ENCODE data around the gene KCNK1. TPM values are rescaled to one million over a fixed set of nuclear protein-coding genes. Genes with fewer than 3 reads are reported as not detected.
A peak's percentile ranks its signal among the peaks of the same experiment; 100 is the strongest.

Gene KCNK1
- total RNA-seq, 4 donors from 2014 or later: 1.2 to 2.8 (median 1.7) TPM

DNA sequence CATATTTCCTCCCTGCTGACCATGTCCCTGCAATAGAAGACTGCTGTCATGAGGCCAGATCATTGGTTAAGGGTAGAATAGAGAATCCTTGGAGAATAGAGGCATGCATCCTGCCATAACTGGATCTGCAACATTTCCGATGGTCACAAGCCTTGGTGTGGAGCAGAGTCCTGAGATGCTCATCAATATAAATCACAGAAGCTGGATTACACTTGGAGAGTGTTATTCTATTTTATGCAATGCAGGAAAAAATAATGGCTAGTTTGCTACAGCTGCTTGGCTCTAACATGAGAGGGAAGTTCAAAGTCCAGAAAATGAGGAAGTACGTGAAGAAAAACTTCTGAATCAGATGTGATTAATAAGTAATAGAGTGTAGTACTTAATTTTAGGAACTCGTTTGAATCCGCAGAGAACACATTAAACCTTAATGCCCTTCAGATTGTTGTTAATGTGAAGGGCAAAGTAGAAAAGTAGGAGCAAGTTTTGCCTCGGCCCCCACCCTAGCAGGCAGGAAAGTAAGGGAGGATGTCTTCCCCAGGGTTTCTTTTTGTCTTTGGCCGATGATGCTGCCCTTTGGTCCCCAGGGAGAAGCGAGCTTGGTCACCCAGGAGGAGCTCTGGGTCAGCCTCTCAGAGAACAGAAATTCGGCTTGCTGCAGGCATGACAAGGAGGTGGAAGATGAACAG, 59.5 kb downstream of the KCNK1 start:
- TF ChIP-seq, protein P1, sequence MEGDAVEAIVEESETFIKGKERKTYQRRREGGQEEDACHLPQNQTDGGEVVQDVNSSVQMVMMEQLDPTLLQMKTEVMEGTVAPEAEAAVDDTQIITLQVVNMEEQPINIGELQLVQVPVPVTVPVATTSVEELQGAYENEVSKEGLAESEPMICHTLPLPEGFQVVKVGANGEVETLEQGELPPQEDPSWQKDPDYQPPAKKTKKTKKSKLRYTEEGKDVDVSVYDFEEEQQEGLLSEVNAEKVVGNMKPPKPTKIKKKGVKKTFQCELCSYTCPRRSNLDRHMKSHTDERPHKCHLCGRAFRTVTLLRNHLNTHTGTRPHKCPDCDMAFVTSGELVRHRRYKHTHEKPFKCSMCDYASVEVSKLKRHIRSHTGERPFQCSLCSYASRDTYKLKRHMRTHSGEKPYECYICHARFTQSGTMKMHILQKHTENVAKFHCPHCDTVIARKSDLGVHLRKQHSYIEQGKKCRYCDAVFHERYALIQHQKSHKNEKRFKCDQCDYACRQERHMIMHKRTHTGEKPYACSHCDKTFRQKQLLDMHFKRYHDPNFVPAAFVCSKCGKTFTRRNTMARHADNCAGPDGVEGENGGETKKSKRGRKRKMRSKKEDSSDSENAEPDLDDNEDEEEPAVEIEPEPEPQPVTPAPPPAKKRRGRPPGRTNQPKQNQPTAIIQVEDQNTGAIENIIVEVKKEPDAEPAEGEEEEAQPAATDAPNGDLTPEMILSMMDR (IDR thresholded peaks at IDR 0.05): no peak
- Histone ChIP-seq H3K4me3 (no peak overlapping the region), H3K4me1 (peaks cover 0 to 2% (median 0%) of the 10 kb centered on the region in 4 donors), H3K9me3 (no peaks in the 10 kb centered on the region), H3K36me3 (no peaks in the 10 kb centered on the region), H3K27me3 (no peaks in the 10 kb centered on the region), H3K27ac (replicated peaks in 1 of 4) (no peak overlapping the region)
- peak; percentile 66 for DNase-seq (ENCODE audit: extremely low spot score)
- intact Hi-C loops (cut with DNase I): no loop called here
- 67% methylated on average over 8 of the region's 8 CpGs for WGBS

DNA sequence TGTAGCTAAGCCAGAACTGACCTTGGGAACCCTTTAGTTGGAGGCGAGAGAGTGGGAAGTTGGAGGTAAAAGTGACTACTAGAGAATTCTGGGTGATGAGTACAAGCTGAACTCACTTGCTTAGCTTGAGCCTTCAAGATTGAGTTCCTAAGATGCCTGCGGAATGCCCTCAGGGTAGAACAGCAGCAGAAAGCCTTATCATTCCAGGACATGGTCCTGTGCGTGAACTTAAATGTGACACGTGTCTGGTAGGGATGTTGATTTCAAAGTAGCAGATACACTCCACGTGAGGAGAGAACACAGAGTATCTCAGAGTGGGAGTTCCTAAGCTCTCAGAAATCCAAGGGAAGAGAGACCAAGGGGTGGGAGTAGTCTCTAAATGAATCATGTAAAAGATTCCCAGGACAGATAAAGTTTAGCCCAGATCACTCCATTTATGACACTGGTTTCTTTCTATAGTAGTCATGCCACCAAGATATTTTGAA, 60.1 kb downstream of the KCNK1 start:
- intact Hi-C loops (cut with DNase I): no loop called here
- peaks cover 0 to 2% (median 0%) of the 10 kb centered on the region in 4 donors for H3K4me1 ChIP-seq
- no peak for TF ChIP-seq POLR2A (IDR thresholded peaks at IDR 0.05; ENCODE audit: low read depth)
- TF ChIP-seq POLR2AphosphoS5 (IDR thresholded peaks at IDR 0.05): no peak
- TF ChIP-seq, protein P1 (IDR thresholded peaks at IDR 0.05): no peak
- TF ChIP-seq EP300 (IDR thresholded peaks at IDR 0.05): no peak

DNA sequence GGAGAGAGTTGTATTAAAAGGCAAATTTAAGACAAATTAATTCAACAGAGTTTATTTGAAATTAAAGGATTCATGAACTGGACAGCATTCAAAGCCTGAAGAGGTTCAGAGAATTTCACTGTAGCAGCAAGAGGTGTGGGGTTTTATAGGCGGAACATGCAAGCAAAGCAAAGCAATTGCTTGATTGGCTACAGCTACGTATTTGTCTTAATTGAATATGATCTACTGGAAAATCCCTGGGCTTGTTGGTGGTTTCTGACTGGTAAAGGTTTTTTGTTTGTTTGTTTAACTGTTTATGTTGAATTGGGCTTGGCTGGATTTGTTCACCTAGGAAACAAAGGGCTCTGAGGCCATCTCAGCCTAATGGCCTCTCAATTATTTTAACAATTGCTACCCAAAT, 61.5 kb downstream of the KCNK1 start:
- Histone ChIP-seq H3K4me3 (no peak overlapping the region), H3K36me3 (no peaks in the 10 kb centered on the region), H3K27me3 (no peaks in the 10 kb centered on the region), H3K9me3 (no peaks in the 10 kb centered on the region), H3K27ac (replicated peaks in 1 of 4) (no peak overlapping the region), H3K4me1 (peaks cover 0 to 2% (median 0%) of the 10 kb centered on the region in 4 donors)
- DNase-seq (ENCODE audit: extremely low spot score): no peak
- no peak for TF ChIP-seq POLR2A (IDR thresholded peaks at IDR 0.05; ENCODE audit: low read depth)
- TF ChIP-seq POLR2AphosphoS5 (IDR thresholded peaks at IDR 0.05): no peak
- intact Hi-C loops (cut with DNase I): no loop called here
- 98% methylated on average over 2 of the region's 2 CpGs for WGBS

More for the DNA sequence above, 60.1 kb downstream of the KCNK1 start:
- Histone ChIP-seq H3K27me3 (no peaks in the 10 kb centered on the region), H3K36me3 (no peaks in the 10 kb centered on the region), H3K9me3 (no peaks in the 10 kb centered on the region), H3K4me3 (no peak overlapping the region), H3K27ac (replicated peaks in 1 of 4) (no peak overlapping the region)
- DNase-seq (ENCODE audit: extremely low spot score): peak; percentile 55
- 68% methylated on average over 5 of the region's 5 CpGs for WGBS

DNA sequence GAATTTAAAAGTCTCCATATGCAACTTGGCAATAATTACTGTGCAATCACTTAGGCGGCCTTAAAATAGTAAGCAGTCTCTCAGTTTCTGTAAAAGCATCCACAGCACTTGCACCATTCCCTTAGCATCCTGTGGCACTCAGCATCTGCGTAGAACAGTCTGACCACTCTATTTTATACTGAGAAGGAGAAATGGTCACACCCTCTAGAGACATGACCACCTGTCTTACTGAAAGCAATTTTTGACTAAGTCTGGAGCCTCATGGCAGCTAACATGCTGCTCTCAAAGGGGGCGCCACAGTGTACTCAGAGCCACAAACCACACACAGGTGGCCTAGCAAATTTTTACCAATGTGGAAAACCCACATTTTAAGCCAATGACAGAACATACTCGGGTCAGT, 62.0 kb downstream of the KCNK1 start:
- Histone ChIP-seq H3K4me1 (peaks cover 0 to 2% (median 0%) of the 10 kb centered on the region in 4 donors), H3K4me3 (no peak overlapping the region), H3K27me3 (no peaks in the 10 kb centered on the region), H3K27ac (replicated peaks in 1 of 4) (no peak overlapping the region), H3K36me3 (no peaks in the 10 kb centered on the region), H3K9me3 (no peaks in the 10 kb centered on the region)
- DNase-seq (ENCODE audit: extremely low spot score): peak; percentile 62
- 92% methylated on average over 4 of the region's 4 CpGs for WGBS
- intact Hi-C loops (cut with DNase I): no loop called here
- TF ChIP-seq POLR2A (IDR thresholded peaks at IDR 0.05; ENCODE audit: low read depth) (no peak), POLR2AphosphoS5 (IDR thresholded peaks at IDR 0.05) (no peak), EP300 (IDR thresholded peaks at IDR 0.05) (no peak)
- TF ChIP-seq, protein P1 (IDR thresholded peaks at IDR 0.05): no peak

DNA sequence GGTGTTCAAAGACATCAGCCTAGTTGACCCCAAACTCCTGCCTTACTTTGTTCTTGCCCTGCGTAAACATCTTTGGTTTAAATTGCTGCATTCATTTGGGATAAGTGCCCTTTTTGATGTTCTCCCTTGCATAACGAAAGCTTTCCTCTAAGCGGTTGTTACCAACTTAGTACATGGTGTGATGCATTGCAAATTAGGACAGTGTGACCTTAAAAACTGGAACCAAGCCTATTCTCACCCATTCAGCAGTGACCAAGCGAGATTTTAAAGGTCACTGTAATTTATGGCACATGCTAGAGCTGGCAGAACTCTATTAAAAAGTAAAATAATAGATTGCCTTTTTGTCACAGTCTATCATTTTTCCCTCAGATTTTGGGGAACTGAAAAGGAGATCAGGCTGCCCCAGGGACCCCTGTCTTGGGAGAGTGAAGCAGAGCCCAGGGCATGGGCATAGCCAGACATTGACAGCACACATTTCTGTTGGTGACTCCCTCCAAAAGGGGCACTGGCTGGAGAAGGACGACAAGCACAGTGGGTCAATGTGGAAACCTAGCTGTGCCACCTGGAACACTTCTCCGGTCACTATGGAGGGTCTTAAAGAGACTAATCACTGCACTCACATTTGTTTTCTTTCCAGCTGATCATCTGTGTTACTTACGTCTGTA, 63.9 kb downstream of the KCNK1 start:
- intact Hi-C loops (cut with DNase I): no loop called here
- peak; percentile 57 for DNase-seq (ENCODE audit: extremely low spot score)
- H3K27me3 ChIP-seq: no peaks in the 10 kb centered on the region
- no peak overlapping the region for H3K27ac ChIP-seq (replicated peaks in 1 of 4)
- peaks cover 0 to 2% (median 0%) of the 10 kb centered on the region in 4 donors for H3K4me1 ChIP-seq
- H3K9me3 ChIP-seq: no peaks in the 10 kb centered on the region
- no peak overlapping the region for H3K4me3 ChIP-seq
- no peak for TF ChIP-seq POLR2A (IDR thresholded peaks at IDR 0.05; ENCODE audit: low read depth)
- TF ChIP-seq, protein P1 (IDR thresholded peaks at IDR 0.05): no peak
- TF ChIP-seq EP300 (IDR thresholded peaks at IDR 0.05): no peak
- TF ChIP-seq POLR2AphosphoS5 (IDR thresholded peaks at IDR 0.05): no peak
- no peaks in the 10 kb centered on the region for H3K36me3 ChIP-seq
- 93% methylated on average over 7 of the region's 7 CpGs for WGBS
